Measurements from ENCODE around the gene OR6J1. TPM values are rescaled to one million over a fixed set of nuclear protein-coding genes. Genes with fewer than 3 reads are reported as not detected.

OR6J1 gene
- total and polyA plus RNA-seq, 2 of the 13 experiments (the other 11 are each of a cell fraction or from before 2014, with no cell fraction given), result not detected

- no peak for TF ChIP-seq ZNF460 (CRISPR knock-in tag; IDR thresholded peaks at IDR 0.05; ENCODE audit: borderline replicate concordance)
- no peak for TF ChIP-seq SATB2 (CRISPR knock-in tag; IDR thresholded peaks at IDR 0.05)
- no peak for TF ChIP-seq HDAC6 (IDR thresholded peaks at IDR 0.05; ENCODE audit: low read depth, low read length)
- no peak; the same call in 1 of the 2 replicates for TF ChIP-seq RELA (CRISPR knock-in tag; IDR thresholded peaks at IDR 0.05)
- peak; percentile 55 for TF ChIP-seq TARDBP (CRISPR knock-in tag; IDR thresholded peaks at IDR 0.05)
- TF ChIP-seq NFYC (CRISPR knock-in tag; IDR thresholded peaks at IDR 0.05), result peak; percentile 37
- no peak; the same call in 1 of the 2 replicates for TF ChIP-seq ZNF546 (CRISPR knock-in tag; conservative IDR thresholded peaks at IDR 0.05)
- TF ChIP-seq ZNF441 (CRISPR knock-in tag; IDR thresholded peaks at IDR 0.05; ENCODE audit: borderline replicate concordance), result peak; percentile 68
- 0 out of 2 replicates have a peak, but pooled peaks have one; percentile 61 for TF ChIP-seq RNF2 (conservative IDR thresholded peaks at IDR 0.05; ENCODE audit: low read depth)
- TF ChIP-seq TBL1XR1 (IDR thresholded peaks at IDR 0.05; ENCODE audit: borderline replicate concordance, low read length, partially characterized antibody), result no peak
- peak; percentile 42; the same call in 1 of the 2 replicates for TF ChIP-seq MEIS1 (CRISPR knock-in tag; IDR thresholded peaks at IDR 0.05; ENCODE audit: borderline replicate concordance)
- peak; percentile 99 for TF ChIP-seq FOXK1 (CRISPR knock-in tag; IDR thresholded peaks at IDR 0.05; ENCODE audit: borderline replicate concordance, low read depth)
- peak; percentile 93 for TF ChIP-seq DNMT3B (CRISPR knock-in tag; conservative IDR thresholded peaks at IDR 0.05)
- peak; percentile 17; the same call in 1 of the 2 replicates for TF ChIP-seq ZNF136 (CRISPR knock-in tag; IDR thresholded peaks at IDR 0.05; ENCODE audit: low read depth)
- TF ChIP-seq ZNF672 (CRISPR knock-in tag; IDR thresholded peaks at IDR 0.05), result no peak
- TF ChIP-seq ELF4 (CRISPR knock-in tag; IDR thresholded peaks at IDR 0.05; ENCODE audit: borderline replicate concordance), result no peak
- TF ChIP-seq NFE2L1 (CRISPR knock-in tag; IDR thresholded peaks at IDR 0.05; ENCODE audit: borderline replicate concordance), result peak; percentile 75; the same call in 1 of the 2 replicates
- TF ChIP-seq CENPBD1 (CRISPR knock-in tag; IDR thresholded peaks at IDR 0.05; ENCODE audit: borderline replicate concordance, low read depth), result no peak
- no peak; the same call in 1 of the 2 replicates for TF ChIP-seq HMG20A (CRISPR knock-in tag; IDR thresholded peaks at IDR 0.05; ENCODE audit: borderline replicate concordance)
- no peak for TF ChIP-seq MLXIP (CRISPR knock-in tag; IDR thresholded peaks at IDR 0.05; ENCODE audit: borderline replicate concordance)
- peak; percentile 89; the same call in 1 of the 2 replicates for TF ChIP-seq ZNF510 (CRISPR knock-in tag; IDR thresholded peaks at IDR 0.05; ENCODE audit: low read depth)
- no peak; the same call in 1 of the 2 replicates for TF ChIP-seq GFI1 (CRISPR knock-in tag; IDR thresholded peaks at IDR 0.05; ENCODE audit: borderline replicate concordance)
- peak; percentile 69 for TF ChIP-seq HNF1B (CRISPR knock-in tag; IDR thresholded peaks at IDR 0.05)
Observed at GRCh38 chr14:22598099-22598895, 45.9 kb downstream of the OR6J1 start, which contains the start of gene ABHD4 (continued).
